ENCODE measurements around the gene CEP104.

DNA sequence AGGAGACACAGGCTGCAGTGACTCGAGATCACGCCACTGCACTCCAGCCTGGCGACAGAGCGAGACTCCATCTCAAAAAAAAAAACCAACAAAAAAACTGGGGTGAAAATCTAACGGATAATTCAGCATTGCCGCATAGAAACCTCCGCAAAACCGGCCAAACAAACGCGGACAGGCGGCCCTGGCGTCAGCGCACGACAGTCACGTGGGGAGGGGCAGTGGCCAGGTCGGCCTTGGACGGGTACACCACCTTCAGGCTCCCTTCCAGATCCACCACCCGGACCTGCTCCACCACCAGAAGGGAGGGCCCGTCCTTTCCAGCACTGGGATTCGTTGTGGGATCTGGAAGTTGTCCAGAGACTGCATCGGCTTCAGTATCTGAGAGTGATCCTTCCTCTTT, 76.1 kb downstream of the CEP104 start:
- TF ChIP-seq ZNF565 (CRISPR knock-in tag; conservative IDR thresholded peaks at IDR 0.05; ENCODE audit: low read depth): no peak
- TF ChIP-seq ZFP3 (CRISPR knock-in tag; IDR thresholded peaks at IDR 0.05): no peak
- TF ChIP-seq ZFP30 (CRISPR knock-in tag; IDR thresholded peaks at IDR 0.05): no peak
- TF ChIP-seq, protein P1, sequence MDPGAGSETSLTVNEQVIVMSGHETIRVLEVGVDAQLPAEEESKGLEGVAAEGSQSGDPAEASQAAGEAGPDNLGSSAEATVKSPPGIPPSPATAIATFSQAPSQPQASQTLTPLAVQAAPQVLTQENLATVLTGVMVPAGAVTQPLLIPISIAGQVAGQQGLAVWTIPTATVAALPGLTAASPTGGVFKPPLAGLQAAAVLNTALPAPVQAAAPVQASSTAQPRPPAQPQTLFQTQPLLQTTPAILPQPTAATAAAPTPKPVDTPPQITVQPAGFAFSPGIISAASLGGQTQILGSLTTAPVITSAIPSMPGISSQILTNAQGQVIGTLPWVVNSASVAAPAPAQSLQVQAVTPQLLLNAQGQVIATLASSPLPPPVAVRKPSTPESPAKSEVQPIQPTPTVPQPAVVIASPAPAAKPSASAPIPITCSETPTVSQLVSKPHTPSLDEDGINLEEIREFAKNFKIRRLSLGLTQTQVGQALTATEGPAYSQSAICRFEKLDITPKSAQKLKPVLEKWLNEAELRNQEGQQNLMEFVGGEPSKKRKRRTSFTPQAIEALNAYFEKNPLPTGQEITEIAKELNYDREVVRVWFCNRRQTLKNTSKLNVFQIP (CRISPR knock-in tag; IDR thresholded peaks at IDR 0.05; ENCODE audit: borderline replicate concordance, low read depth): no peak
- TF ChIP-seq ESRRG (CRISPR knock-in tag; IDR thresholded peaks at IDR 0.05): no peak
- TF ChIP-seq ARNTL (CRISPR knock-in tag; IDR thresholded peaks at IDR 0.05; ENCODE audit: borderline replicate concordance, low read depth): no peak
- no peak for TF ChIP-seq RARB (CRISPR knock-in tag; IDR thresholded peaks at IDR 0.05)
- no peak for TF ChIP-seq PPARA (CRISPR knock-in tag; IDR thresholded peaks at IDR 0.05; ENCODE audit: borderline replicate concordance)
- TF ChIP-seq CSDC2 (CRISPR knock-in tag; IDR thresholded peaks at IDR 0.05): no peak
- TF ChIP-seq, protein P2, sequence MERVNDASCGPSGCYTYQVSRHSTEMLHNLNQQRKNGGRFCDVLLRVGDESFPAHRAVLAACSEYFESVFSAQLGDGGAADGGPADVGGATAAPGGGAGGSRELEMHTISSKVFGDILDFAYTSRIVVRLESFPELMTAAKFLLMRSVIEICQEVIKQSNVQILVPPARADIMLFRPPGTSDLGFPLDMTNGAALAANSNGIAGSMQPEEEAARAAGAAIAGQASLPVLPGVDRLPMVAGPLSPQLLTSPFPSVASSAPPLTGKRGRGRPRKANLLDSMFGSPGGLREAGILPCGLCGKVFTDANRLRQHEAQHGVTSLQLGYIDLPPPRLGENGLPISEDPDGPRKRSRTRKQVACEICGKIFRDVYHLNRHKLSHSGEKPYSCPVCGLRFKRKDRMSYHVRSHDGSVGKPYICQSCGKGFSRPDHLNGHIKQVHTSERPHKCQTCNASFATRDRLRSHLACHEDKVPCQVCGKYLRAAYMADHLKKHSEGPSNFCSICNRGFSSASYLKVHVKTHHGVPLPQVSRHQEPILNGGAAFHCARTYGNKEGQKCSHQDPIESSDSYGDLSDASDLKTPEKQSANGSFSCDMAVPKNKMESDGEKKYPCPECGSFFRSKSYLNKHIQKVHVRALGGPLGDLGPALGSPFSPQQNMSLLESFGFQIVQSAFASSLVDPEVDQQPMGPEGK (CRISPR knock-in tag; IDR thresholded peaks at IDR 0.05; ENCODE audit: borderline replicate concordance): no peak
- TF ChIP-seq, protein P3, sequence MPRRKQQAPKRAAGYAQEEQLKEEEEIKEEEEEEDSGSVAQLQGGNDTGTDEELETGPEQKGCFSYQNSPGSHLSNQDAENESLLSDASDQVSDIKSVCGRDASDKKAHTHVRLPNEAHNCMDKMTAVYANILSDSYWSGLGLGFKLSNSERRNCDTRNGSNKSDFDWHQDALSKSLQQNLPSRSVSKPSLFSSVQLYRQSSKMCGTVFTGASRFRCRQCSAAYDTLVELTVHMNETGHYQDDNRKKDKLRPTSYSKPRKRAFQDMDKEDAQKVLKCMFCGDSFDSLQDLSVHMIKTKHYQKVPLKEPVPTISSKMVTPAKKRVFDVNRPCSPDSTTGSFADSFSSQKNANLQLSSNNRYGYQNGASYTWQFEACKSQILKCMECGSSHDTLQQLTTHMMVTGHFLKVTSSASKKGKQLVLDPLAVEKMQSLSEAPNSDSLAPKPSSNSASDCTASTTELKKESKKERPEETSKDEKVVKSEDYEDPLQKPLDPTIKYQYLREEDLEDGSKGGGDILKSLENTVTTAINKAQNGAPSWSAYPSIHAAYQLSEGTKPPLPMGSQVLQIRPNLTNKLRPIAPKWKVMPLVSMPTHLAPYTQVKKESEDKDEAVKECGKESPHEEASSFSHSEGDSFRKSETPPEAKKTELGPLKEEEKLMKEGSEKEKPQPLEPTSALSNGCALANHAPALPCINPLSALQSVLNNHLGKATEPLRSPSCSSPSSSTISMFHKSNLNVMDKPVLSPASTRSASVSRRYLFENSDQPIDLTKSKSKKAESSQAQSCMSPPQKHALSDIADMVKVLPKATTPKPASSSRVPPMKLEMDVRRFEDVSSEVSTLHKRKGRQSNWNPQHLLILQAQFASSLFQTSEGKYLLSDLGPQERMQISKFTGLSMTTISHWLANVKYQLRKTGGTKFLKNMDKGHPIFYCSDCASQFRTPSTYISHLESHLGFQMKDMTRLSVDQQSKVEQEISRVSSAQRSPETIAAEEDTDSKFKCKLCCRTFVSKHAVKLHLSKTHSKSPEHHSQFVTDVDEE (CRISPR knock-in tag; IDR thresholded peaks at IDR 0.05): no peak
